ENCODE data around the gene ERBB4.

GRCh38 chr2:211401328-211401727 is 1137.3 kb downstream of the ERBB4 start:
- TF ChIP-seq ZFP30 (CRISPR knock-in tag; IDR thresholded peaks at IDR 0.05): no peak
- no peak for TF ChIP-seq PPARA (CRISPR knock-in tag; IDR thresholded peaks at IDR 0.05; ENCODE audit: borderline replicate concordance)
- no peak for TF ChIP-seq ARNTL (CRISPR knock-in tag; IDR thresholded peaks at IDR 0.05; ENCODE audit: borderline replicate concordance, low read depth)
- no peak for TF ChIP-seq PATZ1 (CRISPR knock-in tag; IDR thresholded peaks at IDR 0.05; ENCODE audit: borderline replicate concordance)
- TF ChIP-seq ZNF8 (CRISPR knock-in tag; IDR thresholded peaks at IDR 0.05): no peak
- TF ChIP-seq CREB5 (CRISPR knock-in tag; IDR thresholded peaks at IDR 0.05; ENCODE audit: low read depth): 0 out of 2 replicates have a peak, but pooled peaks have one; percentile 46
- no peak for TF ChIP-seq RARB (CRISPR knock-in tag; IDR thresholded peaks at IDR 0.05)
- TF ChIP-seq ZFP3 (CRISPR knock-in tag; IDR thresholded peaks at IDR 0.05): no peak
- no peak for TF ChIP-seq POU6F1 (CRISPR knock-in tag; IDR thresholded peaks at IDR 0.05; ENCODE audit: borderline replicate concordance, low read depth)
- TF ChIP-seq SNAI2 (CRISPR knock-in tag; IDR thresholded peaks at IDR 0.05): no peak
- TF ChIP-seq TCF4 (CRISPR knock-in tag; IDR thresholded peaks at IDR 0.05; ENCODE audit: borderline replicate concordance): no peak
- no peak for TF ChIP-seq OSR1 (CRISPR knock-in tag; IDR thresholded peaks at IDR 0.05)

Data from SK-N-SH treated with all-trans-retinoic acid at 6 μM for 48 hours (cell line).